ENCODE measurements around the gene CDAN1.

DNA sequence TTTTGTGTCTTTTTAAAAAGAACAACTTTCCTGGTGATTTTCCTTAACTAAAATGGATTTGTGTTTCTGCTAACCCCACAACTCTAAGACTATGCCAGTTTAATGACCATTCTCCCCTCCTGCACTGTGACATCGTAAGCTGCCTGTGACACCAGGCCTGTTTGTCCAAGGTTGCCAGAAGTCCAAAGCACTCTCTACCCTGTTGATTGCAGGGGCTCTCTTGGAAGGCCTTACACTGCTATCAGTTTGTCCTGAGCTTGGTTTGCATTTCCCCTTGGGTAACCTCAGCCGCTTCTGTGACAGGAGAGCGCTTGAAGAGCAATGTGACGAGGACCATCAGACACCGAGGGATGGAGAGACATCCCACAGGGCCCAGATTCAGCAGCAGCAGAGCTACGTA, 55.8 kb downstream of the CDAN1 start:
- TF ChIP-seq POLR2A (IDR thresholded peaks at IDR 0.05; ENCODE audit: low read length), result no peak
- no peak for TF ChIP-seq GATA1 (IDR thresholded peaks at IDR 0.05; ENCODE audit: low read depth, low read length)
